NCI-H524 treated with DMSO at 0.1 percent for 48 hours (cell line): ENCODE data around the gene TJP1.
"Not testable (repeated sequence)": the region's sequence is repeated elsewhere in the genome, so short reads cannot be mapped to it uniquely, and the experiment has no call there.

Experiments used
- DNase-seq: peaks from one replicate; lab custom pipeline; 2025; lab: John Stamatoyannopoulos, UW

The TJP1 gene

DNA sequence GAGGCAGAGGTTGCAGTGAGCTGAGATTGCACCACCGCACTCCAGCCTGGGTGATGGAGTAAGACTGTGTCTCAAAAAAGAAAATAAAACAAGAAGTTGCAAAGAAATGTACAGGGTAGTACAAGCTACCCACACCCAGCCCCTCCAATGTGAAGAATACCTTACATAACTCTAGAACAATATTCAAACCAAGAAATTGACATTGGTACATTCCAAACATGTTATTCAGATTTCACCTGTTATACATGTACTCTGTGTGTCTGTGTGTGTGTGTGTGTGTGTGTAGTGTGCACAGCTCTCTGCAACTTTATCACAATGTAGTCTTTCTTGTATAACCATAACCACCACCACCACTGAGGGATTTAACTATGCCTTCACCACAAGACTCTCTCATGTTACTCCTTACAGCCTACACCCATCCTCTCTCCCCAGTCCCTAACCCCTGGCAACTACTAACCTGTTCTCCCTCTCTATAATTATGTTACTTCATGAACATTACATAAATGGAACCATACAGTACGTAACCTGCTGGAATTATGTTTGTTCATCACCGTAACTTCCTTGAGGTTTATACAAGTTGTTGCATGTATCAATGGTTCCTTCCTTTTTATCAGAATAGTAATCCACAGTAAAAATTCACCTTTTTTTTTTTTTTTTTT, 16.2 kb upstream of the TJP1 start:
- DNase-seq: no peak

DNA sequence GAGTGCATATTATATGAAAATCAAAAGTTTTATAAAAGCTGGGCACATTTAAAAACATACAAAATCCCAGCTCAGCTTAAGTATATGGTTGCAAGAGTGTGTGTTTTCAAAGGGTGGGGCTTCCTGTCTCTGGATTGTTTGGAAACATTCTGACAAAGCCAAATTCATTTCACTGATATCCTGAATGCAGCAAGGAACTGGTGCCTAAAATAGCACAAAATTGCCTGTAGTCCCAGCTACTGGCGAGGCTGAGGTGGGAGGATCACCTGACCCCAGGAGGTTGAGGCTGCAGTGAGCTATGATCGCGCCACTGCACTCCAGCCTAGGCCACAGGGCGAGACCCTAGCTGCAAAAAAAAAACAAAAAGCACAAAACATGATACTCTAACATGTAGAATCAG, 13.0 kb upstream of the TJP1 start:
- DNase-seq: no peak

DNA sequence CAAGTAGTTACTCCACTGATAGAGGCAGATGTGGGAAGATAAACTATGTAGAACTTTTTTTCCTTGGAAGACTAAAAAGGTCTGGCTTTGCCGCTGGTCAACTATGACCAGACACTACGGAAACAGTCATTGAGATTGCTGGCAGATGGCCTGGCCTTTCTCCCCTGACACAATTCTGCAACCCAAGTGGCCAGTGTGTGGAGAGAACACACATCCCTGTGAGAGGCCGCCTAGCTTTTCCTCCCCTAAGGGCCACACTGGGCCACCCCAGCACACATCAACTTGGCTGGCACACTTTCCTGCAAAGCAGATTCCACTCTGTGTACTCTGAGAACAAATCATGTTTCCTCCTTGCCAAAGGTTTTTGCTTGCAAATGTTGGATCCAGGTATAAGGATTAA, 10.4 kb upstream of the TJP1 start:
- DNase-seq: no peak

DNA sequence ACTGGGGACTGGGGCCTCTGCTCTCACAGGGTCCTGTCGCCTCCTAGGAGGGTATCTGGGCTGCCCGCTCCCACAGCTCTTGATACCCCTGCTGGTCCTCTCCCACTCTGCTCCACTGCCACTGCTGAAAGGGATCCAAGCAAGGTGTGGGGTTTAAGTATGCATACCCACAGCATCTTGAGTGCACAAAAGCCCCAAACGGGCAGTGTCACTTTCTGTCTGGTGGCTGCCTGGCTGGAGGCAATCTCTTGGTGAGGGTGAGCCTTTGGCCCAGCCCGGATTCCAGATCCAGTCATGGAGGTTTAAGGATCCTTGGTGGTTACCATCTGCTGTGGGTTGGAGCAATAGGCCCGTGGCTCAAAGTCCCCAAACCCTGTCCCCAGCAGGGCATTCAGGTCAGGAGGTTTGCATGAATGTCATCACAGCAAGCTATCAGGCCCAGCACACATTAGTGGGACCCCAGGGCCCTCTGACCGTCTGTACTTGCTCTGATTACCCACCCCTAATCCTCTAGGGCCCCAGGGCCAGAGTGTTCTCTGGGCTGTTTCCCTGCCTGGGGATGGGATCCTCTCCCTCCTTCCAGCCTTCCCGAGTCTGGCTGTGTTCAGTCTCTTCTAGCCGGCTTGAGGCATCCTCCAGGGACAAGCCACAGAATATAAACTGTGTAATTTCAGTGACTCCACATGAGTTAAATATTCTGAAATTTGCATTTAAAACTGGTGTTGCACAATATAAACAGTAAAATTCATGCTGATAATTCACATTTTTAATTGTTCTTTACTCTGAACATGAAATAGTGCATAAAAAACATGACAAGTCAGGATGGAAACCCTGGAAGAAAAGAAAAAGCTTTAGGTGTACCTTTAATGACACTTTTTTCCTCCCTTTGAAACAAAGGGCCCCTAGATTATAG, 4.9 kb upstream of the TJP1 start:
- no peak for DNase-seq

DNA sequence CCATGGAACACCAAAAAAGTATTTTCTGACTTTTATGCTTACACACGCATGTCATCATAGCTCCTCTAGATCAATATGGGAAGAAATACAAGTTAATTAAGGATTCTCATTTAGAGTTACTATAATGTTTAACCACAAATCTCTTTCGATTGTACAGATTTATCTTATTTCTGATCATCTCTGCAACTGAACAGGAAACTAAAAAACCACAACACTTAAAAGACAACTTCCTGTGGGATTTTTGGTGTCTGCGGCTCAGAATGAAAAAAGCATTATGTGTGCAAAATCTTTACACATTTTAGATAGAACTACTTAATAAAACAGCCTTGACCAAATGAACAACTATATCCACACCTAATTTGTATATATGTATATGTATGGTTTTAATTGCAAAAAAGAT, 3.0 kb upstream of the TJP1 start:
- no peak for DNase-seq

DNA sequence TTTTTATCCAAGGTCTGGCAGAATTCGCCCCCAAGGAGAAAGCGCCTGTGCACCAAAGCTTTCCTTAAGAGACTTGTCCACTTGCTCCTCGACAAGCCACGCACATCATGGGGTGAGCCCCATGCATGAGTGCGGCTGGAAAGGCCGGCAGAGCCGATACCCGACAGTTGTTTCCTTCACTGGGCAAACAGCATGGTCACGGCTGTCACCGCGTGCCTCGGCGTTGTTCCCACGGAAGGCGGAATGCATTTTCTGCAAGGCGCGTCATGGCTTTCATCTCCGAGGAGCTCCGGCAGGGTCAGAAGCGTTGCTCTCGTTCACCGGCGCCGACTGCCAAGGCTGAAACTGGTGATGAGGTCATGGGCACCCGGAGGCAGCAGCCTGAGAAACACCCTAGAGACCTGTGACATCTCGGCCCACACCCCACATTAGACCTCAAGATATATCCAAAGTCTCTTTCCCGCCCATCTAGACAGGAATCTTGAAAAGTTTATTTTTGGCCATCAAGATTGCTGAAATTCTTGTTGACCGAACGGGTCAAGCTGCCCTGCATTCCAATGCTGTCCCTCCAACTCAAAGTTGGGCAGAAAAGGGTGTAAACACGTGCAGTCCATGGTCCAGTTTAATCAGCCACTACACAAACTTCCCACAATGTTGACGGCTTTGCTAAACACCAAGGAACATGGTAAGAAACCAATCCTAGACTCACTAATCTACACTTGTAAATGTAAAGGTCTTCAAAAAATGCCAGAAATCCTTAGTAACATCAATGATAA, 604 bp upstream of the TJP1 start:
- no peak for DNase-seq

DNA sequence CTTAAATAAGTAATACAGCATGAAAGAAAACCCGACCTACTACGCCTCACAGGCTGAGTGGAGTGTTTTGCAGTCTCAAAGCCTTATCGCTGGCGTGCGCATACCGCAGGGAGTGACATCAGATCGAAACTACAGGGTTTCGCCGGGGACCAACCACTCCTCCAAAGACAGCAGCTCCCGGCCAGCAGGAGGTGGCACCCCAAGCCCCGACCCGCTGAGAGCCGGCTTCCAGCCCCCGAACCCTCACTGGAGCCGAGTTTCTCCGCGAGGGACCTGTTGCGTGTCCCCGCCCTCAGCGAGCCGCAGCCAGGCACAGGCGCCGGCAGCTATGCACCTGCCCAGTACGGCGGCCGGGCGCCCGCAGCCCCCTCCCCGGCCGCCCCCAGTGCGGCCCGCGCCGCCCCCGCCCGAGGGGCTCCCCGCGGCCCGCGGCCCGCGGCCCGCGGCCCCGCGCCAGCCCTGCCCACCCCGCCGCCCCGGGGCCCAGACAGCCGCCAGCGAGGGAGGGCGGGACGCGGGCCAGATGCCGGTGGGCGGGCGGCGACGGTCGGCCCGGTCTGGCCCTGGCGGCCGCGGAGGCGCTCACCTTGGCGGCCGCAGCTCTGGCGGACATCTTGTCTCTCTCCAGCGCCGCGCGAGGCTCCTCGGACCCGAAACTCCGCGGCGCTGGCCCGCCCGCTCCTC, 710 bp downstream of the TJP1 start:
- DNase-seq: no peak

DNA sequence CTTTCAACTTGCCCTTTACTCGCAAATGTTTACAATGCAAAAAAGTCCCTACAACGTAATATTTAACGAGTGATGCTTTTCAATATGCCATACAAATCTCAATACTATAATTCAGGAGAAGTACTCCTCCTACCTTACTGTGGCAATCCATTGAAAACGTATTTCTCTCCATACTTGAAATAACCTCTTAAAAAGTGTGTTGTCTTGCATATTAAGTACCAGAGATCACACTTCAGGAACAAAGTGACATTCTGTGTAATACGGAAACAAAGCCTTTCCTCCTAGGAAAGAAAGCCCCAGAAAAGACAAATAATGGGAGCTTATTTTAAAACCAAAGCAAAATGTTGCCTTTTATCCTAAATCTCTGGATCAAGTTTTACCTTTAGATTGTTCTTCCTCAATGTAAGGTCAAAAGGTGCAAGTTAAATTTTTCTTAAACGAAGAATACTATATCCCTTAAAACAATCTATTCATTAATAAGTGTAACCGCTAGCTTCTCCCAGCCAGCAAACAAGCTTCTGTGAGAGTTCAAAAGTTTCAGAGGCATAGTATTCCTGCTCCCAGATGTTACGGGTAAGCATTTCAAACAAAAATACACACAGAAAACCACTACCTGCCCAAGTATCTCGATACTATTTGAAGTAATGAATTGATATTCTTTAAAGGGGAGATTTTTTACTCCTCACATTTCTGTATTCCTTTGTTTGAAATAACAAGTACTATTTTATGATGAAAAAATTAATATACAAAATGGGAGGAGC, 1.7 kb downstream of the TJP1 start:
- no peak for DNase-seq

DNA sequence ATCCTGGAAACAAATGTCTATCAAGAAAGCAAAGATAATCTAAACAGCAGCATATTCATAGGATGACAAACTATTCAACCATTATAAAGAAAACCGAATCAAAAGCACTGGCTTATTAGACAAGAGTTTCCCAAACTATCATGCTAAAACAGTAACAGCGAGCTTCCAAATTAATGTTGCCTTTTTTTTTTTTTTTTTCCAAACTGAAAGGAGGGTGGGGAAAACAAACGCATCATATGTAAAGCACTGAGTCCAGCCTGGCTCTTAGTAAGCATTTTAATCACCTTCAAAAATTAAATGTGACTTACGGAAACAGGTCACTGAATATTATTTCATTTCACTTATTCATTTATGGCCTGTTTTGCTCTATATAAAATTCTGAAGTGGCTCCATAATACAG, 2.3 kb downstream of the TJP1 start:
- DNase-seq: no peak

DNA sequence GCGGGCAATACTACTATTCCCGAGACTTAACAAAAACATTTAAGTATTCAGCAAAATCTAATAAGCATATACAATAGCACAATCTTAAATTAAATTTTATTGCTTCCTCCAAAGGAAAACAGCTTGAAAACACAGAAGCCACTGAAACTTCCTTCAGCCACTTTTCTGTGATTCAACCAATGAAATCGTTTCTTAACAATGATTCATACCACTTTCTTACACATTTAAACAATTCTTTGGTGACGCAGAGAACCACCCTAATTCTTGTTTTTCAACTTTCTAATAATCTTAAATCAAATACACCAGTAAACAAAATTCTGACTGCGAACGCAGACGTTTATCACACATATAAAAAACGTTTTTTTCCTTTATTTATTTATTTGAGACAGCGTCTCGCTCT, 4.1 kb downstream of the TJP1 start:
- no peak for DNase-seq

DNA sequence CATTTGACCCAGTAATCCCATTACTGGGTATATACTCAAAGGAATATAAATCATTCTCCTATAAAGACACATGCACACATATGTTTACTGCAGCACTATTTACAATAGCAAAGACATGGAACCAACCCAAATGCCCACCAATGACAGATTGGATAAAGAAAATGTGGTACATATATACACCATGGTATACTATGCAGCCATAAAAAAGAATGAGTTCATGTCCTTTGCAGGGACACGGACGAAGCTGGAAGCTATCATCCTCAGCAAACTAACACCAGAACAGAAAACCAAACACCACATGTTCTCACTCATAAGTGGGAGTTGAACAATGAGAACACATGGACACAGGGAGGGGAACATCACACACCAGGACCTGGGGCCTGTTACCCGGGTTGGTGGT, 4.8 kb downstream of the TJP1 start:
- not testable (repeated sequence) for DNase-seq

DNA sequence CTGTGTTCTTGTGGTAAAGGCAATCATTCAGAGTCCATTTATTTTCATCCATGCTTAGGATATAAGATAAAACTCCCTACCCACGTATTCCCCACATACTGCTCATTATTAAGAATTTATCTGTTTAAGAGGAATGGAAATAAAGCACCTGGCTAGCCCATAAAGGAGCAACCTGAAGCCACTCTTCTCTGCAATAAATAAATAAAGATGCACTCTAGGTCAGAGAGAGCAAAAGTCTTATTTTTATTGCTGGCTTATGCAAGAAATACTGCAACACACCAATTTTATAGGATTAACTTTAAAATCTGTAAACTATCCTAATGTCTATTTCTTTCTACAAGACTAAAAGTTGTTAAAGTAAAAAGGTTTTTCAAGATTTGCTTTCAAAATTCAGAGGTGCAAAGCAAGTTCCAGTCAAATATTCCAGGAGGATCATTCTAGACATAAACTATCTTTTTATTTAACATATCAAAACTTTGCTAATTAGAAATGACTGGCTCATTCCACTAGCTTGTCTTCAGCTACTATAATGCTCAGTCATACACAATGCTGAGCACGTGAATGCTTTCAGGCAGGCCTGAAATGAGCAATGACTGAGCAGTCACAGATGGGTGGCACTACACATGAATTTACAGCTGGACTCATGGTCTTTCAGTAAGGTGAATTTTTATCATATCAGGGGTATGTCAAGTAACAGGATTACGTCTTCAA, 7.1 kb downstream of the TJP1 start:
- no peak for DNase-seq

DNA sequence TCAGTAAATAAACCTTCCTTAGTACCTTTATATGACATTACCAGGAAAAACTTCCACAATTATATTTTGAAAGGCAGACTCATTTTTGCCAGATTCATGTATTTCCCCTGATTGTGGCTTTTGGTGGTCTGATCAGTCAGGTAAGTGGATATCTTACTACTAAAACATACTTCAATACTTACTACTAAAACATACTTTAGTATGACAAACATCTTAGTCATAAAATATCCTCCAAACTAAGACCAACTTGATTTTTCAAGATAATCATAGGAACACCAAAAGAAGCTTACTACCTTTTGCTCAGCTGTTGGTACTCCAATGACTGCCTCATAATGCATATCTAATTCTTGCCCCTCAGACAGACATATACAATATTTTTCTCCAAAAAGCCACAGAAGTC, 9.3 kb downstream of the TJP1 start:
- DNase-seq: no peak

DNA sequence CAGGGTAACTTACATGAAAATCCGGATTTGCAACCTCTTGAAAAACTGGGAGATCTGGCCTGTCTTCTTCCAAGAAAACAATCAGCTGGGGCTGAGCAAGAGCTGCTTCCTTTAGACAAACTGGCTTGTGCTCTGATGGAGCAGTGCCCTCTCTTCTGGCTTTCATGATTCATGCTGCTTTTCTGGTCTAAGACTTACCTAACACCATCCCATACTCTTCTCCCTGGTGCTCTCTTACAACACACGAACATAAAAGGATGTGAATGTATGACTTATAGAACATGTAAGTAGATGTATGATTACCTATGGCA, 9.9 kb downstream of the TJP1 start:
- DNase-seq: no peak

DNA sequence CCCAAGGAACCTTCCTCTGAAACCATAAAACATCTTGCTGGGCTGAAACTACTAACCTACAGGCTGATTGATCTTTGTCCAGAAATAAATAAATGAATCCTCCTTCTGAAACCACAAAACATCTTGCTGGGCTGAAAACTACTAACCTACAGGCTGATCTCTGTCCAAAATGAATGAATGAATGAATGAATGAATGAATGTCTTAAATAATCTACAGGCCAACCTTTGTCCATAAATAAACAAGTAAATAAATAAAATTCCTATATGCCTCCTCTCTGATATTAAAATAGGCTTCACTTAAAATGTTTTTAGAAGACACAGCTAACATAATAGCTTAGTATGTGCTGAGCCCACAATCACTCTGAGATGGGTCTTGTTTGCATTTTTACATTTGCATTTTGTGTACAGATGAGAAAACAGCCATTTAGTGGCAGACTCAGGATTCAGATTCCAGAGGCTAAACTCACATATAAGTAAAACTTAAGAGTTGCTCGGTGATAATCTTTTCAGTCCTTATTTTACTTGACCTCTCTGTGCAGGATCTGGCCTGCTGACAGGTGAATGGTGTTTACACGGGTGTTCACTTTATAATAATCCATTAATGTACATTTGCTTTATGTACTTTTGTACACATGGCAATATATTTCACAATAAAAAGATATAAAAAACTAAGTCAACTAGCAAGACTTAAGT, 10.4 kb downstream of the TJP1 start:
- DNase-seq: no peak

DNA sequence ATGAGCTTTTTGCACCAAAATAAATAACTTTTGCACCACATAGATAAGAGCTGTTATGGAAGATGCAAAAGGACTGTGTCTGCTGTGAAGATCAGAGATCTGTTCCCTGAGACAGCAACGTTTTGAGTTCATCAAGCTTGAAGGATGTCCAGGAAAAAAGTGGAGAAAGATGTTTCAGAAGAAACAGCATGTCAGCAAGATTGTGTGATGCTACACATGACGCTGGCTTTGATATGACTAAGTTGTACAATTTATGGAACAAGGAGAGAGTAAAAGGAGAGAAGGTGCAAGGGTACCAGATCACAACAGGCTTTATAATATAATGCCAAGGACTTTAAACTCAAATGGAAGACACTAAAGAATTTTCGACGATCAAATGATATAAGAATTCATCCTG, 16.6 kb downstream of the TJP1 start:
- no peak for DNase-seq

DNA sequence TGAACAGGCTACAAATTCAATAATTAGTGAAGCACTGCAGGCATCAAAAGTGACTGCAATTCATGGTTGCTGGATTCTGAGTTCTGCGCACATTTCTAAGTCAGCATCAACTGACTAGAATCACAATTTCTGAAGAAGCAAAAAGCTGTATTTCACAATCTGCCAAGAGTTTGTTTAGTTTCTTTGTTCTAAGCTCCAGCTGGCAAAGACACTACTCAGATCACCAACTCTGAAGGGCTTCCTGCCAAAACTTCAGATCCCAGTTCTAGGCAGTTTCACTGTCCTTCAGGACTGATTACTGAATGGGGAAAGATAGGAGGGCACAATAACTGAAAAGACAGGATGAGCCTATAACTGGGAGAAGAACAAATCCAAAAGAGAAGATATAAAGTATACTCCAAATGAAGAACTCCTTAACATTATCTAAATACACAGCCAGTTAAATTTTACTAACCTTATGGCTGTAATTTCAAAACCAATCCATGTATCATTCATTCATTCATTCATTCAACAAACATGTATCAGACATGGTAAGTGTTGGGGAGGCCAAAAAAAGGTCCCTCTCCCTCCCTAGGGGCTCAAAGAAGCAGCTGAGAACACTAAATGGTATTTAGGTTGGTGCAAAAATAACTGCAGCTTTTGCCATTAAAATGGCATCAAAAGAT, 17.1 kb downstream of the TJP1 start:
- DNase-seq: no peak

DNA sequence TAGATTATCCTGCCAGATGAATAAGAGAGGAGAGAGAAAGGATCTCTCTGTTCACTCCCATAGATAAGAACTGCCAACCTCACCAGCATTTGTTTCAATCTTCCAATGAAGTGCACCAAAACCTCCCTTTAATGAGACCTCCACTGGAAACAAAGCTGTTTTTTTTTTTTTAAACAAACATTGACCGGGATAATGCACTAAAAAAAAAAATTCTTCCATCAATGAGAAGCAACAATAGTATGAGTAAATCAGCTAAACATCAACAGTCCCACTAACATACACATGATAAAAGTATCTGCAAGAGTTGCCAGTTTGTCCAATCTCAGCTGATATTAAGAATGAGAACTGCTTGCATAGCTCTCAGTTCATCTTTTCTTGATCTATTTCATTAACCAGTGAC, 19.9 kb downstream of the TJP1 start:
- no peak for DNase-seq

DNA sequence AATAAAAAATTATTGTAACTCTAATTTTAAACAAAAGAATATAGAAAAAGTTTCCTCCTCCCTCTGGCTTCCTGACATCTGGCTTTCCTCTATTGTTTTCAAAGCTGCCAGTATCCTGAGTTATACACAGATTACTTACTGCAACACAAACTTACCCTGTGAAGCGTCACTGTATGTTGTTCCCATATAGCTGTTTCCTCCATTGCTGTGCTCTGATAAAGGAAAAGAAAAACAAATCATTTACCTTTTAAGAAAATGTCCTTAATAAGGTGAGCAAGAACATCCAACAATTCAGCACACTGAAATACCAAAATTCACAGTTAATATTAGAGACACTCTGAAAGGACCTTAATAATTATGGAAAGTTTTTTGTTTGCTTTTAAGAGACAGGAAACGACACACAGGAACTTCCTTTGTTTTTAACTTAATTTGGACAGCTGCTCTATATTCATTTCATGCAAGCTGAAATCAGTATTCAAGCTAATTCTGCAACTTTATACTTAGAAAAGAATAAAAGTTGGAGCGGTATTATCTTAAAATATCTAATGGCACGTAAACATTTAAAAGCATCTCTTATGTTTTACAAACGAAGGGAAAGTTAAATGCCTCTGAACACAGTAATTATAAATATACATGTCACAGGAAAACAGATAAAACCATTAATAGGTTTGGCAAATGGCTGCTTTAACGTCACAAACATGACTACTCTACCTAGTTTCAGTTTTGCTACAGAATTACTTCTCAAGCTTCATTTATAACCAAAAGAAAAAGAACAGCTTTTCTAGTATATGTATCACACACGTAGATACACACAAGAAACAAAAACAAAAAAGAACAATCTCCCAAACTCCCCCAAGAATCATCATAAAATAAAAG, 21.5 kb downstream of the TJP1 start:
- no peak for DNase-seq
